Transverse colon (tissue), 4 donors: ENCODE data around the gene SMARCC1.

ENCODE experiments used
- CTCF ChIP-seq, 5 experiments: fragments of 200-600 bp in 3 of 5; fragments of 450-650 bp in 2 of 5; sonication (generic) in 3 of 5; IDR thresholded peaks; 1 replicate in 2 of 5; 2 replicates in 3 of 5; pipeline ENCODE4 v1.5.1; 2016 to 2017; ENCODE audit warnings: antibody characterized with exemption in 5 of 5, inconsistent platforms in 3 of 5, mild to moderate bottlenecking in 2 of 5, moderate library complexity in 1 of 5
- POLR2A ChIP-seq: fragments of 450-650 bp; IDR thresholded peaks from one replicate; pipeline ENCODE4 v1.6.1; 2016; ENCODE audit warnings: antibody characterized with exemption, mild to moderate bottlenecking, moderate library complexity
- POLR2AphosphoS5 ChIP-seq, 3 donors: sonication (generic); formaldehyde crosslinking; IDR thresholded peaks; one replicate each; pipeline ENCODE4 v1.6.1; 2016; ENCODE audit warnings: antibody characterized with exemption in 3 of 3

DNA sequence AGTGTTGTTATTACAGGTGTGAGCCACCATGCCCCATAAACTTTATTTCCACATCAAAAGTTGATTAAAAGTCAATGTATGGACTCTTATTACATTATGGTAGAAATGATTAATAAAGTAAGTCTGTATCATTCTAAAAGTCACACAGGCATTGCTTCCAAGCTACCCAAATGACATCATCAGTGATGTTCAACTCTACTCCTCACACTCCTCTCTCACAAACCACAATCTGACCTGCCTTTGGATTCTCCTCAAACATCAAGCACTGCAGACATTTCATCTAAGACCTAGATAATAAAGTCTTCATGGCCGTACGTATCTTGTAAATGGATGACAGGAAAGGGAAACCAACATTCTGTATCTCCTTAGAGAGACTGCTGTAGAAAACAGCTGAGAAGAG, 68.0 kb downstream of the SMARCC1 start:
- no peak for TF ChIP-seq CTCF (IDR thresholded peaks at IDR 0.05)
- TF ChIP-seq POLR2A = no peak
- TF ChIP-seq POLR2AphosphoS5 (IDR thresholded peaks at IDR 0.05) = no peak
